BLaER1 treated with 17β-estradiol and CSF1 and Interleukin-3, amounts not matched to agents 10 nM and 100 nM (cell line): Measurements from ENCODE around the gene STIMATE.

Source experiments
- H3K27ac ChIP-seq, 11 experiments: shearing (Covaris generic); formaldehyde crosslinking; 2 replicates each; pipeline ENCODE4 v1.8.1; 2022
- H3K27me3 ChIP-seq, 11 experiments: shearing (Covaris generic); formaldehyde crosslinking; 2 replicates each; pipeline ENCODE4 v1.8.1; 2022
- H3K36me3 ChIP-seq, 11 experiments: shearing (Covaris generic); formaldehyde crosslinking; 2 replicates each; pipeline ENCODE4 v1.8.1; 2022
- H3K4me1 ChIP-seq, 10 experiments: shearing (Covaris generic); formaldehyde crosslinking; 2 replicates each; pipeline ENCODE4 v1.8.1; 2022
- H3K4me2 ChIP-seq, 11 experiments: shearing (Covaris generic); formaldehyde crosslinking; 2 replicates each; pipeline ENCODE4 v1.8.1; 2022
- H3K4me3 ChIP-seq, 10 experiments: shearing (Covaris generic); formaldehyde crosslinking; 2 replicates each; pipeline ENCODE4 v1.8.1; 2022
- H3K9ac ChIP-seq, 11 experiments: shearing (Covaris generic); formaldehyde crosslinking; 2 replicates each; pipeline ENCODE4 v1.8.1; 2022
- H3K9me3 ChIP-seq, 11 experiments: shearing (Covaris generic); formaldehyde crosslinking; replicated peaks in 1 of 11; 2 replicates each; pipeline ENCODE4 v1.8.1; 2022
- H4K20me1 ChIP-seq, 11 experiments: shearing (Covaris generic); formaldehyde crosslinking; 2 replicates each; pipeline ENCODE4 v1.8.1; 2022
- Cebpa-rat ChIP-seq, 11 experiments: shearing (Covaris generic); IDR thresholded peaks; 2 replicates each; pipeline ENCODE4 v1.8.1; 2022

STIMATE gene

GRCh38 chr3:52904000-52904399 lies 6.7 kb upstream of the STIMATE start:
- no peak overlapping the region for H3K9ac ChIP-seq
- H3K4me3 ChIP-seq, result no peak overlapping the region
- H4K20me1 ChIP-seq, result no peaks in the 10 kb centered on the region
- no peaks in the 10 kb centered on the region for H3K27me3 ChIP-seq
- H3K27ac ChIP-seq, result no peak overlapping the region
- TF ChIP-seq Cebpa-rat (IDR thresholded peaks at IDR 0.05), result no peak
- peaks cover 26 to 66% (median 43%) of the 10 kb centered on the region in 11 experiments; a peak in 20 of 22 replicates for H3K36me3 ChIP-seq
- no peak overlapping the region for H3K4me2 ChIP-seq
- H3K4me1 ChIP-seq, result peaks cover 0 to 9% (median 7%) of the 10 kb centered on the region in 10 experiments; a peak in 16 of 20 replicates
- no peaks in the 10 kb centered on the region for H3K9me3 ChIP-seq

GRCh38 chr3:52896613-52897012 lies 735 bp downstream of the STIMATE start:
- Histone ChIP-seq H3K4me2 (peak overlapping the region; percentile 86 to 100 (median 99)), H3K4me3 (peak overlapping the region; percentile 75 to 95 (median 86)), H4K20me1 (peaks cover 0 to 25% (median 8%) of the 10 kb centered on the region in 11 experiments; a peak in 10 of 22 replicates), H3K27ac (peak overlapping the region; percentile 16 to 84 (median 76); a peak in 21 of 22 replicates), H3K36me3 (peaks cover 0 to 21% (median 8%) of the 10 kb centered on the region in 11 experiments; a peak in 12 of 22 replicates), H3K27me3 (no peaks in the 10 kb centered on the region), H3K9me3 (no peaks in the 10 kb centered on the region), H3K4me1 (peaks cover 52 to 69% (median 66%) of the 10 kb centered on the region in 10 experiments), H3K9ac (peak overlapping the region; percentile 77 to 89 (median 84))
- no peak for TF ChIP-seq Cebpa-rat (IDR thresholded peaks at IDR 0.05)

- Histone ChIP-seq H3K4me1 (peaks cover 57 to 73% (median 70%) of the 10 kb centered on the region in 10 experiments), H3K4me3 (peak overlapping the region; percentile 75 to 95 (median 86)), H3K9ac (peak overlapping the region; percentile 77 to 89 (median 84); a peak in 21 of 22 replicates), H3K36me3 (peaks cover 0 to 24% (median 9%) of the 10 kb centered on the region in 11 experiments; a peak in 14 of 22 replicates), H3K27me3 (no peaks in the 10 kb centered on the region), H4K20me1 (peaks cover 0 to 30% (median 8%) of the 10 kb centered on the region in 11 experiments; a peak in 10 of 22 replicates), H3K4me2 (peak overlapping the region; percentile 86 to 100 (median 99)), H3K9me3 (no peaks in the 10 kb centered on the region), H3K27ac (peak overlapping the region in 9 of 11 experiments; percentile 62 to 84 (median 79); a peak in 18 of 22 replicates)
- no peak for TF ChIP-seq Cebpa-rat (IDR thresholded peaks at IDR 0.05)
Measured at GRCh38 chr3:52896151-52896550, 1.2 kb downstream of the STIMATE start.

- no peak for TF ChIP-seq Cebpa-rat (IDR thresholded peaks at IDR 0.05)
- Histone ChIP-seq H3K9ac (peak overlapping the region; percentile 18 to 89 (median 84); a peak in 17 of 22 replicates), H4K20me1 (peaks cover 0 to 31% (median 8%) of the 10 kb centered on the region in 11 experiments; a peak in 10 of 22 replicates), H3K27me3 (no peaks in the 10 kb centered on the region), H3K4me1 (peaks cover 64 to 75% (median 73%) of the 10 kb centered on the region in 10 experiments), H3K4me2 (peak overlapping the region; percentile 86 to 100 (median 99)), H3K36me3 (peaks cover 0 to 30% (median 11%) of the 10 kb centered on the region in 11 experiments; a peak in 13 of 22 replicates), H3K27ac (peak overlapping the region in 8 of 11 experiments; percentile 72 to 84 (median 80); a peak in 14 of 22 replicates), H3K9me3 (no peaks in the 10 kb centered on the region), H3K4me3 (peak overlapping the region in 8 of 10 experiments; percentile 75 to 95 (median 86); a peak in 12 of 20 replicates)
Measured at GRCh38 chr3:52895418-52895817, 1.9 kb downstream of the STIMATE start.

- Histone ChIP-seq H3K27ac (peak overlapping the region in 8 of 11 experiments; percentile 72 to 85 (median 80); a peak in 13 of 22 replicates), H4K20me1 (peaks cover 0 to 37% (median 8%) of the 10 kb centered on the region in 11 experiments; a peak in 10 of 22 replicates), H3K4me2 (peak overlapping the region; percentile 86 to 100 (median 99)), H3K4me1 (peaks cover 65 to 78% (median 70%) of the 10 kb centered on the region in 10 experiments), H3K27me3 (no peaks in the 10 kb centered on the region), H3K36me3 (peaks cover 0 to 36% (median 12%) of the 10 kb centered on the region in 11 experiments; a peak in 14 of 22 replicates), H3K9ac (peak overlapping the region in 6 of 11 experiments; percentile 11 to 89 (median 82); a peak in 8 of 22 replicates), H3K4me3 (no peak overlapping the region), H3K9me3 (no peaks in the 10 kb centered on the region)
- TF ChIP-seq Cebpa-rat (IDR thresholded peaks at IDR 0.05), result no peak
Measured at GRCh38 chr3:52894756-52895155, 2.6 kb downstream of the STIMATE start.

GRCh38 chr3:52893723-52894122 lies 3.6 kb downstream of the STIMATE start:
- Histone ChIP-seq H3K4me3 (peak overlapping the region in 4 of 10 experiments; percentile 21 to 33 (median 28); a peak in 1 of 20 replicates), H3K4me1 (peaks cover 65 to 79% (median 72%) of the 10 kb centered on the region in 10 experiments), H3K4me2 (peak overlapping the region; percentile 86 to 100 (median 99))

GRCh38 chr3:52892625-52893311 lies 4.6 kb downstream of the STIMATE start:
- peaks cover 0 to 53% (median 14%) of the 10 kb centered on the region in 11 experiments; a peak in 16 of 22 replicates for H3K36me3 ChIP-seq
- H3K27ac ChIP-seq, result peak overlapping the region; percentile 38 to 87 (median 78); a peak in 21 of 22 replicates
- peaks cover 62 to 75% (median 70%) of the 10 kb centered on the region in 10 experiments for H3K4me1 ChIP-seq
- H4K20me1 ChIP-seq, result peaks cover 0 to 56% (median 8%) of the 10 kb centered on the region in 11 experiments; a peak in 10 of 22 replicates
- H3K4me3 ChIP-seq, result peak overlapping the region in 5 of 10 experiments; percentile 1 to 33 (median 25); a peak in 4 of 20 replicates
- TF ChIP-seq Cebpa-rat (IDR thresholded peaks at IDR 0.05), result no peak
- peak overlapping the region; percentile 86 to 100 (median 99) for H3K4me2 ChIP-seq
- H3K9ac ChIP-seq, result peak overlapping the region in 10 of 11 experiments; percentile 49 to 71 (median 66); a peak in 20 of 22 replicates
- H3K9me3 ChIP-seq, result no peaks in the 10 kb centered on the region
- H3K27me3 ChIP-seq, result no peaks in the 10 kb centered on the region

More at GRCh38 chr3:52893723-52894122, 3.6 kb downstream of the STIMATE start:
- Histone ChIP-seq H3K9me3 (no peaks in the 10 kb centered on the region), H3K27me3 (no peaks in the 10 kb centered on the region), H3K27ac (peak overlapping the region; percentile 38 to 87 (median 78); a peak in 21 of 22 replicates), H3K36me3 (peaks cover 0 to 46% (median 14%) of the 10 kb centered on the region in 11 experiments; a peak in 16 of 22 replicates), H4K20me1 (peaks cover 0 to 47% (median 8%) of the 10 kb centered on the region in 11 experiments; a peak in 10 of 22 replicates), H3K9ac (peak overlapping the region; percentile 49 to 71 (median 65); a peak in 20 of 22 replicates)
- TF ChIP-seq Cebpa-rat (IDR thresholded peaks at IDR 0.05), result no peak

GRCh38 chr3:52892290-52892624 lies 5.1 kb downstream of the STIMATE start:
- no peak for TF ChIP-seq Cebpa-rat (IDR thresholded peaks at IDR 0.05)
- H3K4me2 ChIP-seq, result peak overlapping the region; percentile 86 to 100 (median 99)
- H3K9ac ChIP-seq, result peak overlapping the region in 10 of 11 experiments; percentile 49 to 69 (median 66); a peak in 20 of 22 replicates
- H3K27me3 ChIP-seq, result no peaks in the 10 kb centered on the region
- no peaks in the 10 kb centered on the region for H3K9me3 ChIP-seq
- H3K27ac ChIP-seq, result peak overlapping the region; percentile 27 to 87 (median 78); a peak in 21 of 22 replicates
- peaks cover 0 to 53% (median 17%) of the 10 kb centered on the region in 11 experiments; a peak in 16 of 22 replicates for H3K36me3 ChIP-seq
- peaks cover 0 to 61% (median 8%) of the 10 kb centered on the region in 11 experiments; a peak in 11 of 22 replicates for H4K20me1 ChIP-seq
- peaks cover 59 to 74% (median 69%) of the 10 kb centered on the region in 10 experiments for H3K4me1 ChIP-seq
- no peak overlapping the region for H3K4me3 ChIP-seq
